Endodermal cell (in vitro differentiated cells): Measurements from ENCODE around the gene OR4E2. TPM values are rescaled to one million over a fixed set of nuclear protein-coding genes. Genes with fewer than 3 reads are reported as not detected.
"Not testable (repeated sequence)": the region's sequence is repeated elsewhere in the genome, so short reads cannot be mapped to it uniquely, and the experiment has no call there.

Experiments used
- DNase-seq: peaks from one replicate; pipeline ENCODE4 v3.0.0-alpha.2; 2017
- H3K27ac ChIP-seq: 2 replicates; pipeline ENCODE4 v1.5.1; 2013; ENCODE audit warnings: mild to moderate bottlenecking, low read depth, low read length, moderate library complexity
- H3K27me3 ChIP-seq: 2 replicates; pipeline ENCODE4 v1.6.1; 2013; ENCODE audit warnings: mild to moderate bottlenecking, low read length, moderate library complexity; ENCODE audit not compliant: insufficient read depth, control insufficient read depth, poor library complexity, severe bottlenecking
- H3K36me3 ChIP-seq: 2 replicates; pipeline ENCODE4 v1.7.0; 2013; ENCODE audit warnings: mild to moderate bottlenecking, low read length, moderate library complexity; ENCODE audit not compliant: control insufficient read depth, insufficient read depth
- H3K4me1 ChIP-seq: one replicate; pipeline ENCODE4 v1.7.0; 2013; ENCODE audit warnings: low read length; ENCODE audit not compliant: control insufficient read depth, insufficient read depth
- H3K4me3 ChIP-seq: 2 replicates; pipeline ENCODE4 v1.5.1; 2013; ENCODE audit warnings: mild to moderate bottlenecking, low read length, moderate library complexity
- H3K9ac ChIP-seq: 2 replicates; pipeline ENCODE4 v1.6.1; 2013; ENCODE audit warnings: mild to moderate bottlenecking, low read length, moderate library complexity; ENCODE audit not compliant: poor library complexity, severe bottlenecking; ENCODE audit errors: extremely low read depth
- H3K9me3 ChIP-seq: 2 replicates; pipeline ENCODE4 v1.6.1; 2013; ENCODE audit warnings: mild to moderate bottlenecking, low read length, moderate library complexity; ENCODE audit not compliant: control insufficient read depth
- H3K27ac Mint-ChIP-seq: 2 replicates; pipeline ENCODE4 v1.8.0; 2020; ENCODE audit warnings: mixed read lengths
- H3K27me3 Mint-ChIP-seq: 2 replicates; pipeline ENCODE4 v1.8.0; 2021; ENCODE audit warnings: mild to moderate bottlenecking, mixed read lengths; ENCODE audit not compliant: insufficient read depth
- H3K36me3 Mint-ChIP-seq: 2 replicates; pipeline ENCODE4 v1.8.0; 2020; ENCODE audit warnings: low read depth, mixed read lengths
- H3K4me1 Mint-ChIP-seq: 2 replicates; pipeline ENCODE4 v1.8.0; 2020; ENCODE audit warnings: mixed read lengths
- H3K4me3 Mint-ChIP-seq: 2 replicates; pipeline ENCODE4 v1.8.0; 2020; ENCODE audit warnings: mild to moderate bottlenecking, moderate library complexity, mixed read lengths
- H3K9me3 Mint-ChIP-seq: 2 replicates; pipeline ENCODE4 v1.8.0; 2020; ENCODE audit warnings: mild to moderate bottlenecking, mixed read lengths
- WGBS, 2 experiments: methylation state at CpG; one replicate each; pipeline versions ENCODE4 v1.1.5 to v1.1.7; 2013; ENCODE audit warnings: missing lambda C conversion rate in 2 of 2, mixed read lengths in 1 of 2; ENCODE audit not compliant: insufficient coverage in 1 of 2, insufficient read length in 1 of 2; 5-methylcytosine and 5-hydroxymethylcytosine counted together
- total RNA-seq, 2 donors: library from RNA; stranded (reverse); fragmentation: NEBNext Ultra II Directional in 1 of 2; extraction: Animal tissue kit (Norgen Biotek cat#: 25700) in 1 of 2; gene quantifications; 2 replicates in 1 of 2; 3 replicates in 1 of 2; pipeline ENCODE4 v1.2.1, GENCODE V29; 2021
- TF ChIP-seq, protein P1 (sequence below): fragments of 200-600 bp; sonication (generic); conservative IDR thresholded peaks from 2 replicates; pipeline ENCODE4 v1.5.0; 2021; ENCODE audit warnings: antibody characterized with exemption, mild to moderate bottlenecking

The OR4E2 gene
- total RNA-seq, 2 donors from 2014 or later, result not detected

DNA sequence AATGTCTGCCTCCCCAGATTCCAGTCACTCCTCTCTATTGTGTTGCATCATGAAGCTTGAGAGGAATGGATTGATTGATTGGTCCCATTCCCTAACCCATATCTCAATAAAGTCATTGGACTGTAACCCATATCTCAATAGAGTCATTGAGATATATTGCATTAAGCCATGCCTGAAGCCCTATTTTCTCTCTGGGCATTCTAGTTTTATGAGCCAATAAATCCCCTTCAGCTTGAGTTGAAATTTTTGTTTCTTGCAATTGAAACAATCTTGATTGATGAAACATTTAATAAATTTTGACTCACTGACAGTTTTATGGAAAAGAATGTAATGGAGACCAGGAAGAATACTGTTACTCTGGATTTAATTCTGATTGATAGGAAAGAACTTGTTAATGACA, 40.8 kb downstream of the OR4E2 start:
- H3K36me3 ChIP-seq, result no peaks in the 10 kb centered on the region
- no peak overlapping the region for H3K9ac ChIP-seq
- H3K27ac ChIP-seq, result no peak overlapping the region
- Mint-ChIP-seq H3K9me3 (peaks cover 13% of the 10 kb centered on the region), H3K4me1 (peaks cover 5% of the 10 kb centered on the region), H3K36me3 (no peaks in the 10 kb centered on the region), H3K27me3 (peaks cover 7% of the 10 kb centered on the region), H3K27ac (no peak overlapping the region), H3K4me3 (no peak overlapping the region)
- H3K27me3 ChIP-seq, result no peaks in the 10 kb centered on the region
- no peaks in the 10 kb centered on the region for H3K9me3 ChIP-seq
- TF ChIP-seq, protein P1, sequence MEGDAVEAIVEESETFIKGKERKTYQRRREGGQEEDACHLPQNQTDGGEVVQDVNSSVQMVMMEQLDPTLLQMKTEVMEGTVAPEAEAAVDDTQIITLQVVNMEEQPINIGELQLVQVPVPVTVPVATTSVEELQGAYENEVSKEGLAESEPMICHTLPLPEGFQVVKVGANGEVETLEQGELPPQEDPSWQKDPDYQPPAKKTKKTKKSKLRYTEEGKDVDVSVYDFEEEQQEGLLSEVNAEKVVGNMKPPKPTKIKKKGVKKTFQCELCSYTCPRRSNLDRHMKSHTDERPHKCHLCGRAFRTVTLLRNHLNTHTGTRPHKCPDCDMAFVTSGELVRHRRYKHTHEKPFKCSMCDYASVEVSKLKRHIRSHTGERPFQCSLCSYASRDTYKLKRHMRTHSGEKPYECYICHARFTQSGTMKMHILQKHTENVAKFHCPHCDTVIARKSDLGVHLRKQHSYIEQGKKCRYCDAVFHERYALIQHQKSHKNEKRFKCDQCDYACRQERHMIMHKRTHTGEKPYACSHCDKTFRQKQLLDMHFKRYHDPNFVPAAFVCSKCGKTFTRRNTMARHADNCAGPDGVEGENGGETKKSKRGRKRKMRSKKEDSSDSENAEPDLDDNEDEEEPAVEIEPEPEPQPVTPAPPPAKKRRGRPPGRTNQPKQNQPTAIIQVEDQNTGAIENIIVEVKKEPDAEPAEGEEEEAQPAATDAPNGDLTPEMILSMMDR, result no peak
- no peak for DNase-seq
- H3K4me1 ChIP-seq, result no peaks in the 10 kb centered on the region
- no peak overlapping the region for H3K4me3 ChIP-seq

DNA sequence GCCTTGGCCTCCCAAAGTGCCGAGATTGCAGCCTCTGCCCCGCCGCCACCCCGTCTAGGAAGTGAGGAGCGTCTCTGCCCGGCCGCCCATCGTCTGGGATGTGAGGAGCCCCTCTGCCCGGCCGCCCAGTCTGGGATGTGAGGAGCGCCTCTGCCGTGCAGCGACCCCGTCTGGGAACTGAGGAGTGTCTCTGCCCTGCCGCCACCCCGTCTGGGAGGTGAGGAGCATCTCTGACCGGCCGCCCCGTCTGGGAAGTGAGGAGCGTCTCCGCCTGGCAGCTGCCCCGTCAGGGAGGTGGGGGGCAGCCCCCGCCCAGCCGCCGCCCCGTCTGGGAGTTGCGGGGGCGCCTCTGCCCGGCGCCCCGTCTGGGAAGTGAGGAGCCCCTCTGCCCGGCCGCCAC, 44.0 kb downstream of the OR4E2 start:
- WGBS, 2 experiments, result 95 to 100% methylated on average over 1 to 33 of the region's 33 CpGs
- H3K4me3 Mint-ChIP-seq, H3K9ac ChIP-seq, H3K4me3 ChIP-seq, DNase-seq, H3K27me3 Mint-ChIP-seq, H3K4me1 ChIP-seq, H3K27ac ChIP-seq, H3K36me3 Mint-ChIP-seq, H3K27me3 ChIP-seq, H3K36me3 ChIP-seq, H3K9me3 ChIP-seq, H3K27ac Mint-ChIP-seq: not testable (repeated sequence)
- Mint-ChIP-seq H3K4me1 (peaks cover 23% of the 10 kb centered on the region), H3K9me3 (peaks cover 13% of the 10 kb centered on the region)

GRCh38 chr14:21698538-21698937, 44.9 kb downstream of the OR4E2 start:
- H3K9ac ChIP-seq, H3K27ac Mint-ChIP-seq, DNase-seq, H3K9me3 ChIP-seq, H3K4me1 ChIP-seq, H3K36me3 ChIP-seq, H3K27me3 Mint-ChIP-seq, H3K27me3 ChIP-seq, H3K36me3 Mint-ChIP-seq, H3K27ac ChIP-seq, H3K4me3 ChIP-seq, H3K4me3 Mint-ChIP-seq: not testable (repeated sequence)
- Mint-ChIP-seq H3K9me3 (peaks cover 13% of the 10 kb centered on the region), H3K4me1 (peaks cover 30% of the 10 kb centered on the region)
- WGBS, 2 experiments, result 94 to 100% methylated on average over 1 to 2 of the region's 3 CpGs

DNA sequence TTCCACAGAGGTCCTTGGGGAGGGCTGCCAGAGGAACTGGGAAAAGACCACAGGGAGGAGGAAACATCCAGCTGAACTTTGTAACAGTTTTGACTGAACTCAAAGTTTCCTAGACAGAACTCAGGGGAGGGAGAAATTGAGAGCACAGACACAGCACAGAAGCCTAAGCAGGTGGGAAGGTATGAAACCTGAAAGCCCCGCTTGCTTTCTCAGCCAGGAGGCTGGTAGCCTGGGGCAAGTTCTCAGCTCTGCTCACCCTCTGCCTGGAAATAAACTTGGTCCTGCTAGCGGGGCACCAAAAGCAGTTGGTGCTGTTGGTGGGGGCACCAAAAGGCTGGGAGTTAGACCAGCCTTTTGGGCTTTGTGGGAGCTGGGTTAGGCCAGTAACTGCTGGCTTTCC, 45.9 kb downstream of the OR4E2 start:
- H3K27ac Mint-ChIP-seq, result no peak overlapping the region

More for the DNA sequence above, 45.9 kb downstream of the OR4E2 start:
- Histone ChIP-seq H3K27me3 (no peaks in the 10 kb centered on the region), H3K27ac (no peak overlapping the region), H3K4me3 (no peak overlapping the region), H3K9me3 (no peaks in the 10 kb centered on the region), H3K4me1 (peaks cover 5% of the 10 kb centered on the region), H3K36me3 (no peaks in the 10 kb centered on the region), H3K9ac (no peak overlapping the region)
- no peaks in the 10 kb centered on the region for H3K27me3 Mint-ChIP-seq
- 89 to 100% methylated on average over 1 to 2 of the region's 2 CpGs for WGBS, 2 experiments
- no peaks in the 10 kb centered on the region for H3K36me3 Mint-ChIP-seq
- no peak overlapping the region for H3K4me3 Mint-ChIP-seq
- H3K4me1 Mint-ChIP-seq, result peaks cover 38% of the 10 kb centered on the region
- DNase-seq, result no peak
- H3K9me3 Mint-ChIP-seq, result peaks cover 13% of the 10 kb centered on the region
- TF ChIP-seq, protein P1, result no peak
